ENCODE data around the gene RPTOR. TPM values are rescaled to one million over a fixed set of nuclear protein-coding genes. Genes with fewer than 3 reads are reported as not detected.

RPTOR gene
- polyA plus RNA-seq, 1 donor from 2014 or later: 8.0 TPM

GRCh38 chr17:80952291-80952690, 407.7 kb downstream of the RPTOR start:
- no peaks in the 10 kb centered on the region for H3K27me3 ChIP-seq (ENCODE audit: insufficient read depth, low read depth, low read length)
- TF ChIP-seq RAD21 (conservative IDR thresholded peaks at IDR 0.05) (no peak), REST (IDR thresholded peaks at IDR 0.05; ENCODE audit: borderline replicate concordance) (no peak)
- no peaks in the 10 kb centered on the region for H3K9me3 ChIP-seq (ENCODE audit: low read length)
- no peaks in the 10 kb centered on the region for H3K9me2 ChIP-seq (ENCODE audit: insufficient read depth, low read length)
- no peak overlapping the region for H3K4me2 ChIP-seq (ENCODE audit: low read length)
- no peak overlapping the region for H3K27ac ChIP-seq (ENCODE audit: low read length)
- no peak overlapping the region for H3K4me3 ChIP-seq (ENCODE audit: low read length)
- no peaks in the 10 kb centered on the region for H3F3A ChIP-seq (ENCODE audit: insufficient read depth, low read length, poor library complexity, severe bottlenecking)
- H2AFZ ChIP-seq (ENCODE audit: low read depth, low read length): no peak overlapping the region
- no peak overlapping the region for H3K9ac ChIP-seq (ENCODE audit: low read length)
- no peaks in the 10 kb centered on the region for H3K79me2 ChIP-seq (replicated peaks; ENCODE audit: insufficient read depth, low read length)
- H3K36me3 ChIP-seq (ENCODE audit: insufficient read depth, low read length): peaks cover 4% of the 10 kb centered on the region
- no peaks in the 10 kb centered on the region for H4K20me1 ChIP-seq (ENCODE audit: insufficient read depth)

- no peaks in the 10 kb centered on the region for H4K20me1 ChIP-seq (ENCODE audit: insufficient read depth)
- no peak overlapping the region for H3K4me3 ChIP-seq (ENCODE audit: low read length)
- no peak overlapping the region for H3K9ac ChIP-seq (ENCODE audit: low read length)
- no peaks in the 10 kb centered on the region for H3F3A ChIP-seq (ENCODE audit: insufficient read depth, low read length, poor library complexity, severe bottlenecking)
- H3K27ac ChIP-seq (ENCODE audit: low read length): no peak overlapping the region
- no peaks in the 10 kb centered on the region for H3K9me3 ChIP-seq (ENCODE audit: low read length)
- H3K36me3 ChIP-seq (ENCODE audit: insufficient read depth, low read length): peaks cover 4% of the 10 kb centered on the region
- no peak overlapping the region for H3K4me2 ChIP-seq (ENCODE audit: low read length)
- TF ChIP-seq POLR2AphosphoS5 (IDR thresholded peaks at IDR 0.05): no peak
- TF ChIP-seq TAF1 (IDR thresholded peaks at IDR 0.05; ENCODE audit: low read depth): no peak
- TF ChIP-seq MXI1 (conservative IDR thresholded peaks at IDR 0.05; ENCODE audit: poor library complexity, severe bottlenecking): no peak
- TF ChIP-seq SMC3 (conservative IDR thresholded peaks at IDR 0.05; ENCODE audit: poor library complexity): no peak
- TF ChIP-seq REST (IDR thresholded peaks at IDR 0.05; ENCODE audit: borderline replicate concordance): no peak
- TF ChIP-seq RAD21 (conservative IDR thresholded peaks at IDR 0.05): no peak
- no peak for TF ChIP-seq CTCF (IDR thresholded peaks at IDR 0.05; ENCODE audit: poor library complexity, severe bottlenecking)
- no peak for TF ChIP-seq EZH2 (IDR thresholded peaks at IDR 0.05; ENCODE audit: borderline replicate concordance, insufficient read depth, low read length, poor library complexity, severe bottlenecking)
- TF ChIP-seq EP300 (conservative IDR thresholded peaks at IDR 0.05; ENCODE audit: poor library complexity, severe bottlenecking): no peak
- no peaks in the 10 kb centered on the region for H3K79me2 ChIP-seq (replicated peaks; ENCODE audit: insufficient read depth, low read length)
- H3K27me3 ChIP-seq (ENCODE audit: insufficient read depth, low read depth, low read length): no peaks in the 10 kb centered on the region
- no peak overlapping the region for H2AFZ ChIP-seq (ENCODE audit: low read depth, low read length)
- H3K9me2 ChIP-seq (ENCODE audit: insufficient read depth, low read length): no peaks in the 10 kb centered on the region
These were observed 409.1 kb downstream of the RPTOR start for GRCh38 chr17:80953471-80954315.
